ENCODE data around the gene CARS2. TPM values are rescaled to one million over a fixed set of nuclear protein-coding genes. Genes with fewer than 3 reads are reported as not detected.

The CARS2 gene
- total RNA-seq, 1 experiment from 2014 or later = 24.8 TPM

DNA sequence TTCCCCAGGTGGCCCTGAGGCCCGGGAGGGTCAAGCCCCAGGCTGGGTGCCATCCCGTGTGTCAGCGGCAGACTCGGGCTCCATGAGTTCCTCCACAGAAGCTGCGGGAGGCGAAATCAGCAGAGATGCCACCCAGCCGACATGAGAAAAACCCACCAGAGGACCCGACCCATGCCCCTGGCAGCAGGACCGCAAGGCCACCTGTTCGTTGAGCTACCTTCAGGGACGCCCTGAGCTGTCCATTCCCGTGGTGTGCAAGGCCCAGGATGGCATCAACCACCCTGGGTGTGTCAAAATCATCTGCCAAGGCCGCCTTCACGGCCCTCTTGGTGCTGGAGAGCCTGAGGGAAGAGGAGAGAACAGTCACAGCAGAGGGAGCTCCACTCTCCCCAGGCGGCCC is 60.2 kb downstream of the CARS2 start:
- BruUV-seq (replicated peaks) = no TSS peak
- H3K4me3 Mint-ChIP-seq (ENCODE audit: low read depth, unreplicated experiment) = no peak overlapping the region
- TF ChIP-seq, protein P1, sequence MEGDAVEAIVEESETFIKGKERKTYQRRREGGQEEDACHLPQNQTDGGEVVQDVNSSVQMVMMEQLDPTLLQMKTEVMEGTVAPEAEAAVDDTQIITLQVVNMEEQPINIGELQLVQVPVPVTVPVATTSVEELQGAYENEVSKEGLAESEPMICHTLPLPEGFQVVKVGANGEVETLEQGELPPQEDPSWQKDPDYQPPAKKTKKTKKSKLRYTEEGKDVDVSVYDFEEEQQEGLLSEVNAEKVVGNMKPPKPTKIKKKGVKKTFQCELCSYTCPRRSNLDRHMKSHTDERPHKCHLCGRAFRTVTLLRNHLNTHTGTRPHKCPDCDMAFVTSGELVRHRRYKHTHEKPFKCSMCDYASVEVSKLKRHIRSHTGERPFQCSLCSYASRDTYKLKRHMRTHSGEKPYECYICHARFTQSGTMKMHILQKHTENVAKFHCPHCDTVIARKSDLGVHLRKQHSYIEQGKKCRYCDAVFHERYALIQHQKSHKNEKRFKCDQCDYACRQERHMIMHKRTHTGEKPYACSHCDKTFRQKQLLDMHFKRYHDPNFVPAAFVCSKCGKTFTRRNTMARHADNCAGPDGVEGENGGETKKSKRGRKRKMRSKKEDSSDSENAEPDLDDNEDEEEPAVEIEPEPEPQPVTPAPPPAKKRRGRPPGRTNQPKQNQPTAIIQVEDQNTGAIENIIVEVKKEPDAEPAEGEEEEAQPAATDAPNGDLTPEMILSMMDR (IDR thresholded peaks at IDR 0.05; ENCODE audit: unreplicated experiment) = no peak
- no peak overlapping the region for H3K27ac Mint-ChIP-seq (ENCODE audit: unreplicated experiment)
- H3K9me3 Mint-ChIP-seq (ENCODE audit: low read depth, unreplicated experiment) = no peaks in the 10 kb centered on the region
- H3K27me3 Mint-ChIP-seq (ENCODE audit: unreplicated experiment) = no peaks in the 10 kb centered on the region
- peaks cover 9% of the 10 kb centered on the region for H3K36me3 Mint-ChIP-seq (ENCODE audit: insufficient read depth, unreplicated experiment)
- H3K4me1 Mint-ChIP-seq (ENCODE audit: low read depth, unreplicated experiment) = no peaks in the 10 kb centered on the region
- intact Hi-C loops (cut with micrococcal nuclease; ENCODE audit: unreplicated experiment) = no loop called here
- CTCF ChIA-PET = no interaction called here
- no peak for DNase-seq

DNA sequence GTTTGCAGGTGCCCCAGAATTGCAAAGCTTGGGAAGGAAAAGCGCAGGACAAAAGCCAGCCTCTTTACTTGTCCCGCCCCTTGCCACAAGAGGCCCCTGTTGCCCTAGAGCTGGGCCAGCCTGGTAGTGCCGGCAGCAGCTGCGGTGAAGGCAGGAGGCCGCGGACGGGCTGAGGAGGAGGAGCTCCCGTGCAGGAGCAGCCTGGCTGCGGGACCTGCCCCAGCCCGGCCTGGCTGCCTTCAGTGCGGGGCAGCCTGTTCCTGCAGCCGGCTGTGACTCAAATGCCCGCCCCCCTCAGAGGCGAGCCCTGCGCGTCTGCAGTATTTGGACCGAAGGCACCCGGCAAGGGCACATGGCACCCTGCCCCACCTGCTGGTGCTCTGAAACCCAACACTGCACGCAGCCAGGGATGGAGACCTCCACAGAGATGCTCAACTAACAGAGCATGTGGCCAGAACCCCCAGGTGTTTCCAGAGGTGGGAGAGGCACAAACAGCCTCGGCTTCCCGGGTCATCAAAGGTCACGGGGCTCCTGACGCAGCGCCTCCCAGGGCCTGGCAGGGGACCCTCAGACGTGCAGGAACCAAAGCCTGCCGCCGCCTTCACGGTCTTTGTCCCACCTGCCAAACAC is 60.9 kb downstream of the CARS2 start:
- H3K27ac Mint-ChIP-seq (ENCODE audit: unreplicated experiment) = no peak overlapping the region
- CTCF ChIA-PET = no interaction called here
- TF ChIP-seq, protein P1 (IDR thresholded peaks at IDR 0.05; ENCODE audit: unreplicated experiment) = no peak
- intact Hi-C loops (cut with micrococcal nuclease; ENCODE audit: unreplicated experiment) = no loop called here
- DNase-seq = no peak
- no TSS peak for BruUV-seq (replicated peaks)
- H3K4me1 Mint-ChIP-seq (ENCODE audit: low read depth, unreplicated experiment) = no peaks in the 10 kb centered on the region
- peaks cover 13% of the 10 kb centered on the region for H3K36me3 Mint-ChIP-seq (ENCODE audit: insufficient read depth, unreplicated experiment)
- no peak overlapping the region for H3K4me3 Mint-ChIP-seq (ENCODE audit: low read depth, unreplicated experiment)
- no peaks in the 10 kb centered on the region for H3K27me3 Mint-ChIP-seq (ENCODE audit: unreplicated experiment)
- H3K9me3 Mint-ChIP-seq (ENCODE audit: low read depth, unreplicated experiment) = no peaks in the 10 kb centered on the region

DNA sequence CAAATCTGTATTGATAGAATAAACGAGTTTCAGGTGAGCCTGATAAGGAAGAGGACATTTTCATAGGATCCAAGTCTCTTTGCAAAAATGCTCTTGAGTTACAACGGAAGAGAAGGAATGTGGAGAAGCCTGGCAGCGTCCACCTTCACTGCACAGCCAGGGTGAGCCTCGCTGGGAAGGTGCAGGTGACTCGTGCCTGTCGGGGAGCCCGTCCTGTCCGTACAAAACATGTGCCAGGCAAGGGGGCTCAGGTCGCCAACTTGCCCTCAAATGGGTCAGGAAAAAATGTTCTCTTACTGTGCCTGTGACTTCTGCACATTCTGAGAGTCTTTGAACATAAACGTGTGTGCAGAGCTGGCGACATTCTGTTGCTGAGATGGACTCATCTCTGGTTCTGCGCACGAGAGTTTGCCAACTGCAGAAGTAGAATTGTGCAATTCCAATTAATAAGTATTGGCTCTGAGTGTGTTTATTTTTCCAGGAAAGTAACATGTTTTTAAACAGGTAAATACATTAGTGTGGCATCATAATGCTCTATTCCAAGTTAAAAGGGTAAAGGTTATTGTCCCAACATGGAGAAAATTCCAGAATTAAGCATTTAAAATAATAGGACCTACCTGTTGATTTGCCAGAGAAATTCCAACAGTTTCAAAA is 62.0 kb downstream of the CARS2 start:
- Mint-ChIP-seq H3K4me1 (ENCODE audit: low read depth, unreplicated experiment) (no peaks in the 10 kb centered on the region), H3K4me3 (ENCODE audit: low read depth, unreplicated experiment) (no peak overlapping the region), H3K9me3 (ENCODE audit: low read depth, unreplicated experiment) (no peaks in the 10 kb centered on the region), H3K27me3 (ENCODE audit: unreplicated experiment) (no peaks in the 10 kb centered on the region), H3K36me3 (ENCODE audit: insufficient read depth, unreplicated experiment) (peaks cover 14% of the 10 kb centered on the region), H3K27ac (ENCODE audit: unreplicated experiment) (no peak overlapping the region)
- CTCF ChIA-PET = no interaction called here
- no TSS peak for BruUV-seq (replicated peaks)
- TF ChIP-seq, protein P1 (IDR thresholded peaks at IDR 0.05; ENCODE audit: unreplicated experiment) = no peak
- intact Hi-C loops (cut with micrococcal nuclease; ENCODE audit: unreplicated experiment) = no loop called here
- DNase-seq = no peak

DNA sequence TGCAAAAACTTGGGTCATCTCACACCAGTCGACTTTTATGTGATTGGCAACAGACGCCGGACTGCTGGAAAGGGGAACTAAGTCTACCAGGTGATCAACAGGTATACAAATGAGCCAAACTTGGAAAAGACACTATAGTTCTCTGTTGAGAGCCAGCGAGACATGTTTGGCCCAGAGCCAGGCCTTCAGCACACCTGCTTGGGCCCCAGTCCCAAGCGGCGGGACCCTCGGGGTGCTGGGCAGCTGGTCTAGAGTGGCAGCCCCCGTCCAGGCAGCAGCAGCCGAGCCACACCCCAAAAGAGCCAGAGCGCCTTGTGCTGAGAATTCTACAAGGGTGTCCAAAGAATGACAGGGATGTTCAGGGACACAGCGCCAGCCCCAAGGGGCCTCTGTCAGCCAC is 62.6 kb downstream of the CARS2 start:
- no peak for DNase-seq
- no peaks in the 10 kb centered on the region for H3K9me3 Mint-ChIP-seq (ENCODE audit: low read depth, unreplicated experiment)
- intact Hi-C loops (cut with micrococcal nuclease; ENCODE audit: unreplicated experiment) = no loop called here
- no peaks in the 10 kb centered on the region for H3K27me3 Mint-ChIP-seq (ENCODE audit: unreplicated experiment)
- peaks cover 14% of the 10 kb centered on the region for H3K36me3 Mint-ChIP-seq (ENCODE audit: insufficient read depth, unreplicated experiment)
- CTCF ChIA-PET = no interaction called here
- TF ChIP-seq, protein P1 (IDR thresholded peaks at IDR 0.05; ENCODE audit: unreplicated experiment) = no peak
- no peaks in the 10 kb centered on the region for H3K4me1 Mint-ChIP-seq (ENCODE audit: low read depth, unreplicated experiment)
- H3K27ac Mint-ChIP-seq (ENCODE audit: unreplicated experiment) = no peak overlapping the region
- no peak overlapping the region for H3K4me3 Mint-ChIP-seq (ENCODE audit: low read depth, unreplicated experiment)
- BruUV-seq (replicated peaks) = no TSS peak

Data from Calu3 (cell line).